Measurements from ENCODE around the gene LARGE1.

GRCh38 chr22:33539902-33540751 lies 380.1 kb downstream of the LARGE1 start:
- TF ChIP-seq, protein P1, sequence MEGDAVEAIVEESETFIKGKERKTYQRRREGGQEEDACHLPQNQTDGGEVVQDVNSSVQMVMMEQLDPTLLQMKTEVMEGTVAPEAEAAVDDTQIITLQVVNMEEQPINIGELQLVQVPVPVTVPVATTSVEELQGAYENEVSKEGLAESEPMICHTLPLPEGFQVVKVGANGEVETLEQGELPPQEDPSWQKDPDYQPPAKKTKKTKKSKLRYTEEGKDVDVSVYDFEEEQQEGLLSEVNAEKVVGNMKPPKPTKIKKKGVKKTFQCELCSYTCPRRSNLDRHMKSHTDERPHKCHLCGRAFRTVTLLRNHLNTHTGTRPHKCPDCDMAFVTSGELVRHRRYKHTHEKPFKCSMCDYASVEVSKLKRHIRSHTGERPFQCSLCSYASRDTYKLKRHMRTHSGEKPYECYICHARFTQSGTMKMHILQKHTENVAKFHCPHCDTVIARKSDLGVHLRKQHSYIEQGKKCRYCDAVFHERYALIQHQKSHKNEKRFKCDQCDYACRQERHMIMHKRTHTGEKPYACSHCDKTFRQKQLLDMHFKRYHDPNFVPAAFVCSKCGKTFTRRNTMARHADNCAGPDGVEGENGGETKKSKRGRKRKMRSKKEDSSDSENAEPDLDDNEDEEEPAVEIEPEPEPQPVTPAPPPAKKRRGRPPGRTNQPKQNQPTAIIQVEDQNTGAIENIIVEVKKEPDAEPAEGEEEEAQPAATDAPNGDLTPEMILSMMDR (IDR thresholded peaks at IDR 0.05): no peak
- no peak for TF ChIP-seq POLR2A (IDR thresholded peaks at IDR 0.05)

Data from tibial nerve (tissue), 3 donors.